Neural cell (in vitro differentiated cells): ENCODE data around the gene EHHADH. TPM values are rescaled to one million over a fixed set of nuclear protein-coding genes. Genes with fewer than 3 reads are reported as not detected.
A peak's percentile ranks its signal among the peaks of the same experiment; 100 is the strongest.

Experiments
- H2AFZ ChIP-seq: fragments of 200-600, 300-800 bp; sonication (generic), shearing (Covaris generic); 2 replicates; pipeline ENCODE4 v1.6.0; 2014; ENCODE audit warnings: low read depth, mild to moderate bottlenecking, antibody characterized with exemption, low read length, moderate library complexity
- H3F3A ChIP-seq: fragments of 200-600 bp; shearing (Covaris generic); 2 replicates; pipeline ENCODE4 v1.6.1; 2016; ENCODE audit warnings: mild to moderate bottlenecking, moderate library complexity, mixed read lengths, antibody characterized with exemption, low read length; ENCODE audit not compliant: insufficient read depth, poor library complexity, severe bottlenecking
- H3K27ac ChIP-seq: fragments of 200-600, 300-800 bp; sonication (generic), shearing (Covaris generic); 2 replicates; pipeline ENCODE4 v1.5.1; 2014; ENCODE audit warnings: mild to moderate bottlenecking, low read length, moderate library complexity
- H3K27me3 ChIP-seq: fragments of 300-800, 200-600 bp; sonication (generic), shearing (Covaris generic); 2 replicates; pipeline ENCODE4 v1.6.0; 2014; ENCODE audit warnings: mild to moderate bottlenecking, low read depth, low read length, moderate library complexity; ENCODE audit not compliant: insufficient read depth
- H3K36me3 ChIP-seq: fragments of 300-800, 200-600 bp; sonication (generic), shearing (Covaris generic); 2 replicates; pipeline ENCODE4 v1.5.1; 2014; ENCODE audit warnings: mild to moderate bottlenecking, antibody characterized with exemption, low read length, moderate library complexity; ENCODE audit not compliant: insufficient read depth
- H3K4me2 ChIP-seq: fragments of 300-800, 200-600 bp; sonication (generic), shearing (Covaris generic); 2 replicates; pipeline ENCODE4 v1.6.0; 2014; ENCODE audit warnings: mild to moderate bottlenecking, low read length
- H3K4me3 ChIP-seq: fragments of 300-800, 200-600 bp; sonication (generic), shearing (Covaris generic); 2 replicates; pipeline ENCODE4 v1.5.1; 2014; ENCODE audit warnings: mild to moderate bottlenecking, low read length, moderate library complexity
- H3K79me2 ChIP-seq: fragments of 200-600 bp; shearing (Covaris generic); replicated peaks from 2 replicates; pipeline ENCODE4 v1.6.0; 2014; ENCODE audit warnings: mild to moderate bottlenecking, low read length, moderate library complexity; ENCODE audit not compliant: insufficient read depth
- H3K9ac ChIP-seq: fragments of 300-800, 200-600 bp; sonication (generic), shearing (Covaris generic); 2 replicates; pipeline ENCODE4 v1.6.1; 2016; ENCODE audit warnings: mild to moderate bottlenecking, low read length, mixed read lengths
- H3K9me2 ChIP-seq: fragments of 200-600 bp; shearing (Covaris generic); 2 replicates; pipeline ENCODE4 v1.6.1; 2016; ENCODE audit warnings: mild to moderate bottlenecking, low read length, mixed read lengths; ENCODE audit not compliant: insufficient read depth
- H3K9me3 ChIP-seq: fragments of 200-600, 300-800 bp; sonication (generic), shearing (Covaris generic); 2 replicates; pipeline ENCODE4 v1.6.1; 2016; ENCODE audit warnings: mild to moderate bottlenecking, mixed run types, low read length, moderate library complexity, mixed read lengths
- H4K20me1 ChIP-seq: fragments of 200-600 bp; shearing (Covaris generic); 2 replicates; pipeline ENCODE4 v1.6.1; 2016; ENCODE audit warnings: mild to moderate bottlenecking, mixed run types; ENCODE audit not compliant: insufficient read depth
- CTCF ChIP-seq: fragments of 450-650 bp; IDR thresholded peaks from 2 replicates; pipeline ENCODE4 v1.5.1; 2014; ENCODE audit warnings: antibody characterized with exemption, mild to moderate bottlenecking, moderate library complexity; ENCODE audit not compliant: poor library complexity, severe bottlenecking
- EP300 ChIP-seq: fragments of 450-650 bp; conservative IDR thresholded peaks from 2 replicates; pipeline ENCODE4 v1.6.1; 2014; ENCODE audit warnings: antibody characterized with exemption, mild to moderate bottlenecking, moderate library complexity; ENCODE audit not compliant: poor library complexity, severe bottlenecking
- EZH2 ChIP-seq: fragments of 200-600, 300-800 bp; shearing (Covaris generic), sonication (generic); IDR thresholded peaks from 2 replicates; pipeline ENCODE4 v1.6.1; 2014; ENCODE audit warnings: antibody characterized with exemption, low read length, borderline replicate concordance, mild to moderate bottlenecking; ENCODE audit not compliant: insufficient read depth, poor library complexity, severe bottlenecking
- MXI1 ChIP-seq: fragments of 450-650 bp; conservative IDR thresholded peaks from 2 replicates; pipeline ENCODE4 v1.6.1; 2014; ENCODE audit warnings: antibody characterized with exemption, mild to moderate bottlenecking; ENCODE audit not compliant: poor library complexity, severe bottlenecking
- POLR2AphosphoS5 ChIP-seq: IDR thresholded peaks from 2 replicates; pipeline ENCODE4 v1.6.1; 2012
- RAD21 ChIP-seq: fragments of 450-650 bp; conservative IDR thresholded peaks from 2 replicates; pipeline ENCODE4 v1.6.1; 2014; ENCODE audit warnings: antibody characterized with exemption, mild to moderate bottlenecking, moderate library complexity
- REST ChIP-seq: IDR thresholded peaks from 2 replicates; pipeline ENCODE4 v1.6.1; 2012; ENCODE audit warnings: borderline replicate concordance
- SMC3 ChIP-seq: fragments of 450-650 bp; conservative IDR thresholded peaks from 2 replicates; pipeline ENCODE4 v1.6.1; 2014; ENCODE audit warnings: antibody characterized with exemption, mild to moderate bottlenecking, moderate library complexity; ENCODE audit not compliant: poor library complexity
- TAF1 ChIP-seq: IDR thresholded peaks from 2 replicates; pipeline ENCODE4 v1.6.1; 2012; ENCODE audit warnings: low read depth
- polyA plus RNA-seq: library from polyadenylated mRNA; depleted of rRNA; stranded (reverse); fragments of >200 nt; gene quantifications from 2 replicates; pipeline ENCODE4 v1.2.3, GENCODE V29; 2014

The EHHADH gene
- polyA plus RNA-seq, 1 donor from 2014 or later = 2.0 TPM

GRCh38 chr3:185297867-185298266 is 44.0 kb upstream of the EHHADH start:
- no peaks in the 10 kb centered on the region for H3K27me3 ChIP-seq
- H3K27ac ChIP-seq = no peak overlapping the region
- no peaks in the 10 kb centered on the region for H3K79me2 ChIP-seq
- no peak overlapping the region for H3K4me3 ChIP-seq
- no peaks in the 10 kb centered on the region for H3K36me3 ChIP-seq
- no peaks in the 10 kb centered on the region for H3K9me2 ChIP-seq
- no peaks in the 10 kb centered on the region for H4K20me1 ChIP-seq
- no peak overlapping the region for H2AFZ ChIP-seq
- H3K4me2 ChIP-seq = no peak overlapping the region
- no peaks in the 10 kb centered on the region for H3K9me3 ChIP-seq
- no peaks in the 10 kb centered on the region for H3F3A ChIP-seq
- H3K9ac ChIP-seq = no peak overlapping the region
- no peak for TF ChIP-seq MXI1
- no peak for TF ChIP-seq EP300
- no peak for TF ChIP-seq EZH2
- TF ChIP-seq POLR2AphosphoS5 = no peak
- TF ChIP-seq RAD21 = no peak
- no peak for TF ChIP-seq REST
- no peak for TF ChIP-seq CTCF
- no peak for TF ChIP-seq TAF1
- TF ChIP-seq SMC3 = no peak

GRCh38 chr3:185292238-185292637 is 38.4 kb upstream of the EHHADH start:
- no peaks in the 10 kb centered on the region for H3F3A ChIP-seq
- no peaks in the 10 kb centered on the region for H3K9me3 ChIP-seq
- H3K9ac ChIP-seq = no peak overlapping the region
- no peak overlapping the region for H2AFZ ChIP-seq
- no peaks in the 10 kb centered on the region for H4K20me1 ChIP-seq
- no peak for TF ChIP-seq RAD21
- no peak overlapping the region for H3K27ac ChIP-seq
- H3K4me2 ChIP-seq = no peak overlapping the region
- H3K36me3 ChIP-seq = no peaks in the 10 kb centered on the region
- no peaks in the 10 kb centered on the region for H3K9me2 ChIP-seq
- no peaks in the 10 kb centered on the region for H3K27me3 ChIP-seq
- no peaks in the 10 kb centered on the region for H3K79me2 ChIP-seq
- H3K4me3 ChIP-seq = no peak overlapping the region

- H3K27me3 ChIP-seq = no peaks in the 10 kb centered on the region
- no peaks in the 10 kb centered on the region for H3K36me3 ChIP-seq
- no peak overlapping the region for H3K9ac ChIP-seq
- H3F3A ChIP-seq = no peaks in the 10 kb centered on the region
- H3K27ac ChIP-seq = no peak overlapping the region
- no peak overlapping the region for H3K4me3 ChIP-seq
- TF ChIP-seq TAF1 (no peak), CTCF (peak; percentile 14), SMC3 (peak; percentile 28)
- H3K9me2 ChIP-seq = no peaks in the 10 kb centered on the region
- H3K9me3 ChIP-seq = no peaks in the 10 kb centered on the region
- H2AFZ ChIP-seq = no peak overlapping the region
- no peak overlapping the region for H3K4me2 ChIP-seq
- H4K20me1 ChIP-seq = no peaks in the 10 kb centered on the region
- no peaks in the 10 kb centered on the region for H3K79me2 ChIP-seq
Observed at GRCh38 chr3:185290266-185290665, 36.4 kb upstream of the EHHADH start.
